ENCODE results near the gene TUBA1C. TPM values are rescaled to one million over a fixed set of nuclear protein-coding genes. Genes with fewer than 3 reads are reported as not detected.
"Not testable (repeated sequence)": the region's sequence is repeated elsewhere in the genome, so short reads cannot be mapped to it uniquely, and the experiment has no call there.

Gene TUBA1C
- total RNA-seq, 1 donor from 2014 or later: 99.4 TPM

- DNase-seq: not testable (repeated sequence)
These were observed 45.6 kb downstream of the TUBA1C start for GRCh38 chr12:49310451-49311000.

GRCh38 chr12:49314811-49315210, 49.9 kb downstream of the TUBA1C start:
- DNase-seq: no peak

GRCh38 chr12:49317118-49317517, 52.2 kb downstream of the TUBA1C start:
- DNase-seq: not testable (repeated sequence)

- DNase-seq: not testable (repeated sequence)
These were observed 55.7 kb downstream of the TUBA1C start for GRCh38 chr12:49320411-49321103.

- DNase-seq: no peak
These were observed 57.5 kb downstream of the TUBA1C start for GRCh38 chr12:49322367-49322707.

GRCh38 chr12:49322708-49323523, 58.0 kb downstream of the TUBA1C start, which contains the start of gene TROAP:
TROAP (plus strand) TSS chr12:49323255; CDS start chr12:49323609, 354 bp downstream.
- DNase-seq: peak; percentile 96

- DNase-seq: no peak
These were observed 58.7 kb downstream of the TUBA1C start for GRCh38 chr12:49323524-49324097.

Other genes starting within 250 kb of the TUBA1C start
- 33.2 TPM for gene PRKAG1, start 246.3 kb upstream of the TUBA1C start, total RNA-seq
- 44.0 TPM for gene KMT2D, start 204.3 kb upstream of the TUBA1C start, total RNA-seq
- gene RHEBL1, start 195.1 kb upstream of the TUBA1C start, total RNA-seq: 0.69 TPM
- gene DHH, start 170.3 kb upstream of the TUBA1C start, total RNA-seq: 1.2 TPM
- 39.7 TPM for gene LMBR1L, start 154.2 kb upstream of the TUBA1C start, total RNA-seq
- 503 TPM for gene TUBA1B, start 133.7 kb upstream of the TUBA1C start, total RNA-seq
- 312 TPM for gene TUBA1A, start 76.0 kb upstream of the TUBA1C start, total RNA-seq
- gene PRPH, start 30.1 kb downstream of the TUBA1C start, total RNA-seq: 0.99 TPM
- gene TROAP, start 58.2 kb downstream of the TUBA1C start, total RNA-seq: 5.6 TPM
- not detected for gene C1QL4, start 72.1 kb downstream of the TUBA1C start, total RNA-seq
- 0.39 TPM for gene DNAJC22, start 81.8 kb downstream of the TUBA1C start, total RNA-seq
- 24.6 TPM for gene SPATS2, start 102.4 kb downstream of the TUBA1C start, total RNA-seq